WERI-Rb-1 (cell line): ENCODE results near the gene CEP350.

ENCODE experiments used
- DNase-seq: peaks from one replicate; pipeline ENCODE4 v3.0.0-alpha.2; 2020
- H3K27ac ChIP-seq: fragments of 250-450 bp; sonication (Bioruptor Pico); 2 replicates; pipeline ENCODE4 v1.5.1; 2020; ENCODE audit warnings: mild to moderate bottlenecking, moderate library complexity
- H3K27me3 ChIP-seq: fragments of 250-450 bp; sonication (Bioruptor Pico); 2 replicates; pipeline ENCODE4 v1.5.1; 2021; ENCODE audit warnings: mild to moderate bottlenecking, low read depth, moderate library complexity; ENCODE audit not compliant: insufficient read depth, severe bottlenecking
- H3K36me3 ChIP-seq: fragments of 250-450 bp; sonication (Bioruptor Pico); 2 replicates; pipeline ENCODE4 v1.5.1; 2020; ENCODE audit warnings: mild to moderate bottlenecking, moderate library complexity
- H3K4me3 ChIP-seq: 2 replicates; pipeline ENCODE4 v1.5.1; 2011; ENCODE audit warnings: low read depth, mild to moderate bottlenecking, control low read depth, low read length
- H3K9me3 ChIP-seq: fragments of 250-450 bp; sonication (Bioruptor Pico); 2 replicates; pipeline ENCODE4 v1.5.1; 2021; ENCODE audit warnings: mild to moderate bottlenecking, moderate library complexity; ENCODE audit not compliant: severe bottlenecking
- CTCF ChIP-seq: IDR thresholded peaks from 2 replicates; pipeline ENCODE4 v1.5.1; 2011; ENCODE audit warnings: low read depth, mild to moderate bottlenecking, control low read depth, inconsistent platforms, low read length

Gene CEP350

GRCh38 chr1:180081474-180081873 lies 126.9 kb downstream of the CEP350 start:
- TF ChIP-seq CTCF, result no peak

DNA sequence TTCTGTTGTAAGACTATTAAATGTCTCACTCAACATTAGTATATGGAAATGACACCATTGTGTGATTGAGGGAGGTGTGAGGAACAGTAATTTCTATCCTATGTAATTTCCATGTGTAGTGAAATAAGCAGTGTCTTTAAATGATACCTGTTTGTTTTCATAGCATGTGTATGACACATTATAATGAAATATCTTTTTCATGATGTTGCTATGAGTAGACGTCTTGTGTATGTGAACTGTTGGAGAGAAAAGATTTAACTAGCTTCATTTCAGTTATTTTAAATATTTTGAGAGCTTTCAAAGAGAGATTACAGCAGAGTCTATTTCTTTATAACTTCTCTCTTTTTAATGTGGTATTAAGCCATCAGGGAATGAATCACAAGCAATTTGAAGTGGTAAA lies 128.6 kb downstream of the CEP350 start:
- H3K4me3 ChIP-seq, result no peak overlapping the region
- H3K36me3 ChIP-seq, result peaks cover 56% of the 10 kb centered on the region
- H3K27ac ChIP-seq, result no peak overlapping the region
- no peaks in the 10 kb centered on the region for H3K9me3 ChIP-seq
- no peaks in the 10 kb centered on the region for H3K27me3 ChIP-seq
- TF ChIP-seq CTCF, result no peak
- no peak for DNase-seq

More at GRCh38 chr1:180081474-180081873, 126.9 kb downstream of the CEP350 start:
- Histone ChIP-seq H3K36me3 (peaks cover 54% of the 10 kb centered on the region), H3K27ac (no peak overlapping the region), H3K27me3 (no peaks in the 10 kb centered on the region), H3K4me3 (no peak overlapping the region), H3K9me3 (no peaks in the 10 kb centered on the region)
- no peak for DNase-seq

GRCh38 chr1:180084867-180085266 lies 130.3 kb downstream of the CEP350 start:
- Histone ChIP-seq H3K4me3 (no peak overlapping the region), H3K27ac (no peak overlapping the region), H3K36me3 (peaks cover 48% of the 10 kb centered on the region), H3K9me3 (no peaks in the 10 kb centered on the region), H3K27me3 (no peaks in the 10 kb centered on the region)
- DNase-seq, result no peak
- TF ChIP-seq CTCF, result no peak

DNA sequence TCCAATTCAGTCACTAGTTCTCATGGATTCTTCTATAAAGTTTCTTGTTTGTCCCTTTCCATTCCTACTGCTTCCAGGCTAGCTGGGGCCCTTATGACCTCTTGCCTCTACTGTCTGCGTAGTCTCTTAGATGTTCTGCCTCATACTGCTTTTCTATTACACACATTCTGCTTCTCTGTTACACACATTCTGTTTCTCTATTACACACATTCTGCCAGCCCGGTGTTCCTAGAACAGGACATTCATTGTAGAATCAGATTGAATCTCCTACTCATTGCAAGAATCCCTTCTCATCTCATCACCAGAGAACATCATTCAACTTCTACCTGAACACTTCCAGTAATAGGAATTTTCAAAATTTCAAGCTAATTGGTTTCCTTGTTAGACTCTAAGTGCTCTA lies 130.7 kb downstream of the CEP350 start:
- no peak for DNase-seq
- no peak for TF ChIP-seq CTCF
- Histone ChIP-seq H3K27ac (no peak overlapping the region), H3K9me3 (no peaks in the 10 kb centered on the region), H3K36me3 (peaks cover 47% of the 10 kb centered on the region), H3K4me3 (no peak overlapping the region), H3K27me3 (no peaks in the 10 kb centered on the region)

- H3K4me3 ChIP-seq, result no peak overlapping the region
- H3K27me3 ChIP-seq, result no peaks in the 10 kb centered on the region
- no peak overlapping the region for H3K27ac ChIP-seq
- H3K9me3 ChIP-seq, result no peaks in the 10 kb centered on the region
- TF ChIP-seq CTCF, result no peak
- H3K36me3 ChIP-seq, result peaks cover 72% of the 10 kb centered on the region
- no peak for DNase-seq
Measured at GRCh38 chr1:180092931-180093650, 138.5 kb downstream of the CEP350 start.

- no peak for TF ChIP-seq CTCF
- DNase-seq, result no peak
- Histone ChIP-seq H3K36me3 (peaks cover 85% of the 10 kb centered on the region), H3K27ac (no peak overlapping the region), H3K4me3 (no peak overlapping the region), H3K27me3 (no peaks in the 10 kb centered on the region), H3K9me3 (no peaks in the 10 kb centered on the region)
Measured at GRCh38 chr1:180094705-180095295, 140.2 kb downstream of the CEP350 start.
